ENCODE measurements around the gene TEX10. TPM values are rescaled to one million over a fixed set of nuclear protein-coding genes. Genes with fewer than 3 reads are reported as not detected.

The TEX10 gene
- total and polyA plus RNA-seq, 12 donors = 5.9 to 25.1 (median 10.9) TPM

DNA sequence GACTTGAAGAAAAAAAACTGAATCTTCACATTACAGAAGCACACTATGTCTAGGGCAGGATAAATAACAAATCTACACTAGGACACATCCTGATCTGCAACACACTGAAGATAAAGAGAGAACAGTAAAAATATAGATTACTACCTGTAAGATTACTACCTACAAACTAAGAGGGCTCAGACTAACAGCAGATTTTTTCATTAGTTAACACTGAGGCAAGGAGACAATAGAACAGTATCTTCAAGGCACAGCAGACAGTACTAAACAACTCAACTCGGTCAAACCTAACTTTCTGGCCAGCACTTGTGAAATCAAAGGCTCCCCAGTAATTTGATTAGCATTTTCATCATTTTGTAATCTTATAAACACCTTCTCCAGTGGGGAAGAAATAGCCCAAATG is 46.5 kb downstream of the TEX10 start:
- Histone ChIP-seq H3K27ac (no peak overlapping the region), H3K36me3 (replicated peaks in 1 of 2) (peaks cover 0 to 13% of the 10 kb centered on the region in 2 donors), H3K27me3 (no peaks in the 10 kb centered on the region), H3K4me1 (replicated peaks in 1 of 2) (no peaks in the 10 kb centered on the region), H3K9me3 (replicated peaks in 1 of 3) (no peaks in the 10 kb centered on the region), H3K4me3 (no peak overlapping the region)
- TF ChIP-seq POLR2A (IDR thresholded peaks at IDR 0.05) (no peak), CTCF (IDR thresholded peaks at IDR 0.05) (no peak)
- no peak for DNase-seq
- 91 to 100% (median 94%) methylated on average over 1 of the region's 1 CpG for WGBS, 4 donors
- intact Hi-C loops (cut with DNase I) = loop anchor here in 1 of 2 donors (10.0 kb wide), 1 partner anchor 71 kb away; no protein-coding TSS in a partner anchor

DNA sequence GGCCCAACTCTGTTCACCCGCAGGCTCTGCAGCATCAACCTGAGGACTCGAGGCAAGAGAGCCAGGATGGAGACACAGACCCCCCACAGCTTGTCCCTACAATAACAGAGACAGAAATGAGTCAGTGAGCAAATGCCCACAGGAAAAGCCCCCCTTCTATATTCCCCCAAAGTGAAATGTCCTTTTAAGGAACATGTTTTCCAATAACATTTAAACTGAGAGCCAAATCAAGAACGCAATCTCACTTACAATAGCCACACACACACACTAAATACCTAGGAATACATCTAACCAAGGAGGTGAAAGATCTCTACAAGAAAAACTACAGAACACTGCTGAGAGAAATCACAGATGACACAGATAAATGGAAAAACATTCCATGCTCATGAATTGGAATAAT is 49.0 kb downstream of the TEX10 start:
- TF ChIP-seq POLR2A (IDR thresholded peaks at IDR 0.05) (no peak), CTCF (IDR thresholded peaks at IDR 0.05) (no peak)
- no peaks in the 10 kb centered on the region for H3K4me1 ChIP-seq (replicated peaks in 1 of 2)
- 91 to 100% (median 98%) methylated on average over 3 of the region's 3 CpGs for WGBS, 4 donors
- no peaks in the 10 kb centered on the region for H3K9me3 ChIP-seq (replicated peaks in 1 of 3)
- DNase-seq = no peak
- no peak overlapping the region for H3K4me3 ChIP-seq
- no peak overlapping the region for H3K27ac ChIP-seq
- peaks cover 0 to 22% of the 10 kb centered on the region in 2 donors for H3K36me3 ChIP-seq (replicated peaks in 1 of 2)
- intact Hi-C loops (cut with DNase I) = loop anchor here in 1 of 2 donors (10.0 kb wide), 1 partner anchor 69 kb away; no protein-coding TSS in a partner anchor
- H3K27me3 ChIP-seq = no peaks in the 10 kb centered on the region

- peaks cover 0 to 53% of the 10 kb centered on the region in 2 donors for H3K36me3 ChIP-seq (replicated peaks in 1 of 2)
- no peak for DNase-seq
Observed at GRCh38 chr9:100298378-100298777, 54.4 kb downstream of the TEX10 start.

GRCh38 chr9:100296407-100296806 is 56.3 kb downstream of the TEX10 start:
- intact Hi-C loops (cut with DNase I) = no loop called here
- WGBS, 4 donors = 85 to 95% (median 90%) methylated on average over 4 of the region's 4 CpGs
- Histone ChIP-seq H3K9me3 (replicated peaks in 1 of 3) (no peaks in the 10 kb centered on the region), H3K27ac (no peak overlapping the region), H3K4me1 (replicated peaks in 1 of 2) (no peaks in the 10 kb centered on the region), H3K27me3 (no peaks in the 10 kb centered on the region), H3K4me3 (no peak overlapping the region), H3K36me3 (replicated peaks in 1 of 2) (peaks cover 0 to 61% of the 10 kb centered on the region in 2 donors)
- no peak for DNase-seq
- TF ChIP-seq POLR2A (IDR thresholded peaks at IDR 0.05) (no peak), CTCF (IDR thresholded peaks at IDR 0.05) (no peak)

More at GRCh38 chr9:100298378-100298777, 54.4 kb downstream of the TEX10 start:
- no peaks in the 10 kb centered on the region for H3K9me3 ChIP-seq (replicated peaks in 1 of 3)
- intact Hi-C loops (cut with DNase I) = no loop called here
- H3K27me3 ChIP-seq = no peaks in the 10 kb centered on the region
- H3K4me3 ChIP-seq = no peak overlapping the region
- WGBS, 4 donors = 70 to 98% (median 92%) methylated on average over 3 of the region's 3 CpGs
- no peaks in the 10 kb centered on the region for H3K4me1 ChIP-seq (replicated peaks in 1 of 2)
- TF ChIP-seq CTCF (IDR thresholded peaks at IDR 0.05) = no peak
- TF ChIP-seq POLR2A (IDR thresholded peaks at IDR 0.05) = no peak
- H3K27ac ChIP-seq = no peak overlapping the region
